Body of pancreas (tissue), 4 donors: ENCODE measurements around the gene PXDN. TPM values are rescaled to one million over a fixed set of nuclear protein-coding genes. Genes with fewer than 3 reads are reported as not detected.

Experiments used
- ATAC-seq: fragments of 150-250 bp; one replicate; pipeline ENCODE4 v1.9.1; 2016
- DNase-seq, 4 donors: peaks; one replicate each; pipeline ENCODE4 v3.0.0-alpha.2; 2019
- H3K27ac ChIP-seq, 4 donors: fragments of 200-600 bp; sonication (generic); 1 replicate in 3 of 4; 2 replicates in 1 of 4; pipeline versions ENCODE4 v1.5.1 to v1.6.1; 2016 to 2019; ENCODE audit warnings: mild to moderate bottlenecking in 1 of 4, mixed read lengths in 1 of 4, moderate library complexity in 1 of 4
- H3K27me3 ChIP-seq, 2 donors: fragments of 200-600 bp; sonication (generic); one replicate each; pipeline ENCODE4 v1.6.0; 2016; ENCODE audit warnings: mild to moderate bottlenecking in 1 of 2
- H3K36me3 ChIP-seq, 2 donors: fragments of 200-600 bp; sonication (generic); replicated peaks in 1 of 2; 2 replicates each; pipeline ENCODE4 v1.5.1; 2016; ENCODE audit warnings: low read depth in 2 of 2; ENCODE audit not compliant: insufficient read depth in 1 of 2
- H3K4me1 ChIP-seq: fragments of 200-600 bp; sonication (generic); one replicate; pipeline ENCODE4 v1.6.0; 2016
- H3K4me3 ChIP-seq, 2 donors: fragments of 200-600 bp; sonication (generic); 1 replicate in 1 of 2; 2 replicates in 1 of 2; pipeline ENCODE4 v1.5.1; 2016 to 2019
- H3K9me3 ChIP-seq, 3 donors: fragments of 200-600 bp; sonication (generic); 1 replicate in 2 of 3; 2 replicates in 1 of 3; pipeline ENCODE4 v1.5.1; 2016
- CTCF ChIP-seq, 7 experiments: fragments of 450-650 bp in 4 of 7; fragments of 200-600 bp in 3 of 7; sonication (generic) in 3 of 7; IDR thresholded peaks; one replicate each; pipeline ENCODE4 v1.5.1; 2016 to 2019; ENCODE audit warnings: antibody characterized with exemption in 7 of 7
- POLR2A ChIP-seq, 3 donors: fragments of 450-650 bp; IDR thresholded peaks; one replicate each; pipeline ENCODE4 v1.6.1; 2016; ENCODE audit warnings: antibody characterized with exemption in 3 of 3, mild to moderate bottlenecking in 2 of 3
- WGBS, 2 donors: methylation state at CpG; one replicate each; pipeline ENCODE4 v1.1.5; 2017; 5-methylcytosine and 5-hydroxymethylcytosine counted together
- intact Hi-C: fragments of 100-400 bp; cut with DNase I; formaldehyde crosslinking; loops from one replicate; pipeline ENCODE4 v1.15.1; 2023
- total RNA-seq, 2 donors: library from RNA; depleted of rRNA; stranded (reverse); fragments of >200 nt; gene quantifications; one replicate each; pipeline ENCODE4 v1.1.0, GENCODE V29; 2016

The PXDN gene
- total RNA-seq, 2 donors from 2014 or later, result 7.0 to 41.9 TPM

- DNase-seq (peak in 1 of 4 donors; percentile 4), ATAC-seq (no peak)
- WGBS, 2 donors, result 69 to 73% methylated on average over 19 to 29 of the region's 29 CpGs
- no peaks in the 10 kb centered on the region for H3K27me3 ChIP-seq
- H3K4me1 ChIP-seq, result no peaks in the 10 kb centered on the region
- no peaks in the 10 kb centered on the region for H3K36me3 ChIP-seq
- H3K27ac ChIP-seq, result no peak overlapping the region
- no peak overlapping the region for H3K4me3 ChIP-seq
- no peaks in the 10 kb centered on the region for H3K9me3 ChIP-seq
- TF ChIP-seq POLR2A (IDR thresholded peaks at IDR 0.05), result no peak
- TF ChIP-seq CTCF (IDR thresholded peaks at IDR 0.05), result no peak
- intact Hi-C loops, result no loop called here
Observed at GRCh38 chr2:1600191-1601066, 143.9 kb downstream of the PXDN start.

GRCh38 chr2:1599301-1600085 lies 144.8 kb downstream of the PXDN start:
- intact Hi-C loops, result no loop called here
- H3K4me3 ChIP-seq, result no peak overlapping the region
- DNase-seq (peak in 2 of 4 donors; percentile 0 to 1), ATAC-seq (no peak)
- TF ChIP-seq CTCF (IDR thresholded peaks at IDR 0.05) (no peak), POLR2A (IDR thresholded peaks at IDR 0.05) (no peak)
- H3K27me3 ChIP-seq, result no peaks in the 10 kb centered on the region
- 69 to 80% methylated on average over 15 to 17 of the region's 17 CpGs for WGBS, 2 donors
- H3K9me3 ChIP-seq, result no peaks in the 10 kb centered on the region
- no peaks in the 10 kb centered on the region for H3K36me3 ChIP-seq
- no peaks in the 10 kb centered on the region for H3K4me1 ChIP-seq
- H3K27ac ChIP-seq, result no peak overlapping the region

GRCh38 chr2:1598800-1599199 lies 145.5 kb downstream of the PXDN start:
- Histone ChIP-seq H3K36me3 (no peaks in the 10 kb centered on the region), H3K4me1 (no peaks in the 10 kb centered on the region), H3K4me3 (no peak overlapping the region), H3K27me3 (no peaks in the 10 kb centered on the region), H3K9me3 (no peaks in the 10 kb centered on the region), H3K27ac (no peak overlapping the region)
- intact Hi-C loops, result no loop called here
- TF ChIP-seq CTCF (IDR thresholded peaks at IDR 0.05) (no peak), POLR2A (IDR thresholded peaks at IDR 0.05) (no peak)
- DNase-seq, result peak in 1 of 4 donors; percentile 0
- 66 to 71% methylated on average over 10 of the region's 10 CpGs for WGBS, 2 donors
- ATAC-seq, result no peak

GRCh38 chr2:1598041-1598710 lies 146.1 kb downstream of the PXDN start:
- intact Hi-C loops, result no loop called here
- peak in 1 of 4 donors; percentile 2 for DNase-seq
- H3K9me3 ChIP-seq, result no peaks in the 10 kb centered on the region

More at GRCh38 chr2:1598041-1598710, 146.1 kb downstream of the PXDN start:
- Histone ChIP-seq H3K27ac (no peak overlapping the region), H3K4me1 (no peaks in the 10 kb centered on the region), H3K4me3 (no peak overlapping the region), H3K27me3 (no peaks in the 10 kb centered on the region), H3K36me3 (no peaks in the 10 kb centered on the region)
- 66 to 67% methylated on average over 9 to 20 of the region's 20 CpGs for WGBS, 2 donors
- no peak for TF ChIP-seq POLR2A (IDR thresholded peaks at IDR 0.05)
- no peak for TF ChIP-seq CTCF (IDR thresholded peaks at IDR 0.05)
- ATAC-seq, result no peak
